SIG-M5 (cell line): ENCODE results near the gene DNAJC22.
"Not testable (repeated sequence)": the region's sequence is repeated elsewhere in the genome, so short reads cannot be mapped to it uniquely, and the experiment has no call there.

Experiments
- DNase-seq: peaks from one replicate; lab custom pipeline; 2025; lab: John Stamatoyannopoulos, UW

DNAJC22 gene

DNA sequence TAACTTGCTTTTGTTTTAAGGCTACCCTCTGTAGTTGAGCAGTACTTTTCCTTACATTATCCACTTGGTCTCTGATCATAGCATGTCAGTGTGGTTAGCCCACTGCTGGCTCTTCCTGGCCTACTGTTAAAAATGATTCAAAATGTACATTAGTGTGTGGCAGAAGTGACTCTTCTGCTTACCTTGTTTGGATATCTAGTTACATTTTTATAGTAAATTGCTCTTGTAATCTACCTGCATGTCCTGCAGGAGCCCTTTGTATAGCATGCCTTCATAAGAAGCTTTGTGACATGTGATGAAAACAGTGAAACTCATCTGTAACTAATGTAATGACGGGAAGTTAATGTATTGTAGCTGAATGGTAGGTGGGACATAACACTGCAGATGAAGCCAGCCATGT lies 28.7 kb downstream of the DNAJC22 start:
- DNase-seq: no peak

DNA sequence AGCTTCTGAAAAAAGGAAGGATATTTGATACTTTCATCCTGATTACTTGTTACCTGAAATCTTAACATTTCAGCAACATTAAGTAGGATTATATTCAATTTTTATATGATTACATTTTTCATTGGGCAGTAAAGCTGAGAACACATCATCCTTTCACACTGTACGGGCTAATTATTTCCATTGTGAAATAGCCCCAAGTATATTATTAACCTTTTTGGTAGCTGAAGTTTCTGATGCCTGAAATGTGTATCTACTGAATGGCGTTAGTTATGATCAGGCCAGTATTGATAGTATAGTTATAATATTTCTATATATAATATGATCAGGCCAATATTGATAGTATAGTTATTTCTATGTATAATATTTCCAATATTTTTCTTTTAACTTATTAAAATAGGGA lies 30.7 kb downstream of the DNAJC22 start:
- no peak for DNase-seq

DNA sequence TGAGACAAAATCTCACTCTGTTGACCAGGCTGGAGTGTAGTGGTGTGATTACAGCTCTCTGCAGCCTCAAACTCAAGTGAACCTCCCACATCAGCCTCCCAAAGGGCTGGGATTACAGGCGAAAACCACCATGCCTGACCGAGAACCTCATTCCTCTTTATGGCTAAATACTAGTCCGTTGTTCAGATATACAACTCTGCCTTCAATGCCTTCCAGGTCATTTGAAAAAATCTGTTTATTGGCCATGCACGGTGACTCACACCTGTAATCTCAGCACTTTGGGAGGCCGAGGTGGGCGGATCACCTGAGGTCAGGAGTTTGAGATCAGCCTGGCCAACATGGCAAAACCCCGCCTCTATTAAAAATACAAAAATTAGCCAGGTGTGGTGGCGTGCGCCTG lies 33.5 kb downstream of the DNAJC22 start:
- not testable (repeated sequence) for DNase-seq

DNA sequence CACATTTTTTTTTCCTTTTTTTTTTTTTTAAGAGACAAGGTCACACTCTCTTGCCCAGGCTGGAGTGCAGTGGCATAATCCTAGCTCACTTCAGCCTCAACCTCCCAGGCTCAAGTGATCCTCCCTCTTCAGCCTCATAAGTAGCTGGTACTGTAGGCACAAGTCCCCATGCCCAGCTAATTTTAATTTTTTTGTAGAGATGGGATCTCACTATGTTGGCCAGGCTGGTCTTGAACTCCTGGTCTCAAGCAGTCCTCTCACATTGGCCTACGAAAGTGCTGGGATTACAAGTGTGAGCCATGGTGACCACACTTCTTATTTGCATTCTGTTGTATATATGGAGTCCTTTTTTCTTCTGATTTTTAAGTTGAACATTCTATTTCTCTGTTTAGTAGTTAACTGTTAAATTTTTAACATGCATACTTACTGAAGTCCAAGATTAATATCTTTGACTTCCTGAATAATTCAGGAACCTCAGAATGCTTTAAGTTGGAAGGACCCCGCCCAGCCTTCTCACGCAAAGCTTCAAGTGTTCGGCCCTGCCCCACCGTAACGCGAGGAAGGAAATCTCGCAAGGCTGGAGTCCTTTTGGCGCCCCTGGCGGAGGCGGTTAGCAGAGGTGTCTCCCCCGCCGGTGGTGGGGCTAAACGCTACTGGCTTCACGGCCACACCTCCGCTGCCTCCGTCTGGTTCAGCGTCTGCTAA lies 42.1 kb downstream of the DNAJC22 start:
- no peak for DNase-seq

DNA sequence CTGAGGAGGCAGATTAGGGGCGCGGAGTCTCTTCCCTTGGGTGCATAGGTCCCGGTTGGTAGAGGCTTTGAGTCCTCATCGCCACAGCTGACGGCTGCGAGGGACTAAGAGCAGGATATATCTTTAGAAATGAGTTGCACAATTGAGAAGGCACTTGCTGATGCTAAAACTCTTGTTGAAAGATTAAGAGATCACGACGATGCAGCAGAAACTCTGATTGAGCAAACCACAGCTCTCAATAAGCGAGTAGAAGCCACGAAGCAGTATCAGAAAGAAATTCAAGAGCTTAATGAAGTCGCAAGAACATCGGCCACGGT lies 42.7 kb downstream of the DNAJC22 start:
- no peak for DNase-seq

DNA sequence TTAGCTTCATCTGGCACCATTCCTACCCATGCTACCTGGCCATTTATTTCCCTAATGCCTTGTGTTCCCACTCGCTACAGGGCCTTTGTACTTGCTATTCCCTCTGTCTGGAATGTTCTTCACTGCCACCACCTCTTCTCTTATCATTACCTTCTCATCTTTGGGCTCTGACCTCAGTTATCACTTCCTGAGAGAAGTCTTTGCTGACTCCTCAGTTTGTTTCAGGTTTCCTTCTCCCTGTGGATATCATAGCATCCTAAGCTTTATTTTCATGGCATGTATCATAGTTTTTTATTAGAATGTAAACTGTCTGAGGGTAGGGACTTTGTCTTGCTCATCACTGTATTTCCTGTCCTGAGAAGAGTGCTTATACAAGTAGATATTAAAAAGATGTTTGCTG lies 50.3 kb downstream of the DNAJC22 start:
- DNase-seq: no peak

DNA sequence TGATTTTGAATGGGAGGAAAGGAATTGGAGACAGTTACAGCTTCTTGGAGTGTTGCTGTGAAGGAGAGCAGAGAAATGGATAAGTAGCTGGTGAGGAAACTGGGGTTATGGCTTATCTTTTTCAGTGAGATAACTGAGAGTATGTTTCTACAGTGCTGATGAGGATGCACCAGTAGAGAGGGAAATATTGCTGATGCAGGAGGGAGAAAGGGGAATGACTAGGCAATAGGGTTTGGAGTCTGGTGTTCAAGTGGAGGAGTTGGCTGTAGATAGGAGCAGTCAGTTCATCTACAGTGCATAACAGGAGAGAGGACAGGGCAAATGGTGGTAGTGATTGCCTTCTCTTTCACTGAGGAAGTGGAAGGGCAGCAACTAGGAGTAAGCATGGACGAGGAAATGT lies 53.6 kb downstream of the DNAJC22 start:
- DNase-seq: no peak
